Forelimb muscle (tissue), 1 donor: ENCODE measurements around the gene DNM1. TPM values are rescaled to one million over a fixed set of nuclear protein-coding genes. Genes with fewer than 3 reads are reported as not detected.

Source experiments
- DNase-seq: peaks from one replicate; pipeline ENCODE4 v3.0.0-alpha.2; 2013; ENCODE audit warnings: low read depth
- polyA plus RNA-seq: library from polyadenylated mRNA; unstranded; fragments of 120-200 nt; gene quantifications from one replicate; pipeline ENCODE4 v1.2.1, GENCODE V29; 2013; ENCODE audit not compliant: insufficient read length

DNM1 gene
- 53.3 TPM for polyA plus RNA-seq

GRCh38 chr9:128203024-128203706 is at the start of gene DNM1:
TSS of gene DNM1 (plus strand) at chr9:128203379. CDS start at chr9:128203471, 92 bp downstream.
- DNase-seq = no peak

GRCh38 chr9:128153947-128154695 is 49.1 kb upstream of the DNM1 start:
- DNase-seq = no peak

DNA sequence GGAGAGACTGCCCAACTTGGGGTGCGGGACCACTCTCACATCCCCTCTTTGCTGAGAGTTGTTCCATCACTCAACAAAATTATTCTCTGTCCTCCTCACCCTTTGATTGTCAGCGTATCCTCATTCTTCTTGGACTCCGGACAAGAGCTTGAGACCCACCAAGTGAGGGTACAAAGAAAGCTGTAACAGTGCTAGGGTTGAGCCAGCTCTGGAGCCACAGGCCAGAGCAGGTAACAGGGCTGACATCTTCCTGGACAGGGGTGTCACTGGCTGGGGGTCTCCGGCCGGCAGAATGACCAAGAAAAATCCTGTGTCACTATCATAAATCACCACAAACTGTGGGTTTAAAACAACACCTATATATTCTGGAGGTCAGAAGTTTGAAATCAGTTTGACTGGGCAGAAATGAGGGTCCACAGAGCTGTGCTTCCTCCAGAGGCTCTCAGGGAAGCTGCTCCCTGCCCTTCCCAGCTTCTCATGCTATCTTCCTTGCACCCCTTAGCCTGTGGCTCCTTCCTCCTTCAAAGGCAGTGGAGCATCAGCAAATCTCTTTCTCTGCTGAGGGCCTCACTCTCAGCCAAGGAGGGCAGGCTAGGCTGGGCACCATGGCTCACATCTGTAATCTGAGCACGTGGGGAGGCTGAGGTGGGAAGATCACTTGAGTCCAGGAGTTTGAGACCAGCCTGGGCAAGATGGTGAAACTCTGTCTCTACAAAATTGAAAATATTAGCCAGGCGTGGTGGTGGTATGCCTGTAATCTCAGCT is 47.3 kb upstream of the DNM1 start:
- DNase-seq = no peak

DNA sequence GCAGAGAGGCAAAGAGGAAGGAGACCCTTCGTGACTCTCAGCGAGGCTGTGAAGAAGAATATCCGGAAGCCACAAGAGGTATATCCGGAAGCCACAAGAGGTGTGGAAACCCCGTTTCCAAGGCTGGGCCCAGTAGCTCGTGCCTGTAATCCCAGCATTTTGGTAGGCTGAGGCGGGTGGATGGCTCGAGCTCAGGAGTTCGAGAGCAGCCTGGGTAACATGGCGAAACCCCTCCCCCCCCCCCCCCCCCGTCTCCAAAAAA is 43.7 kb upstream of the DNM1 start:
- DNase-seq = no peak

- DNase-seq = peak; percentile 62
These were observed 43.2 kb upstream of the DNM1 start, which contains the start of gene BBLN for GRCh38 chr9:128159784-128160602. TSS of gene BBLN (plus strand) at chr9:128160265. CDS start at chr9:128160408, 143 bp downstream.

DNA sequence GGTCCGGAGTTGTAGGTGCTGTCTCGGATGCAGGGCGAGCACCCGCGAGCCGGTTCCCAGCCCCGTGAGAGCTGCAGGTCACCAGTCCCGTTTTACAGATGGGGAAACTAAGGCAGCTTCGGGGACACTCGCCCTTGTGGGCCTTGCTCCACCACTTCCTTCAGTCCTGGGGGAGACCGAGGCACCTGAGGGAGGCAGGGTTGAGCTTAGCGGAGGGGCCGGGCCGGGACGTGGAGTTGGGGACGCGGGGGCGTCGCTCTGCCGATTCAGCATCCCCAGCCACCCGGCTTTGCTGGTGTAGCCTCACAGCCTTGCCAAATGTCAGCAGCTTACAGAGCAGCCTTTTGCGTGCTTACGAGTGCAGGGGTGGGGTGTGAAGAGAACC is 42.6 kb upstream of the DNM1 start:
- DNase-seq = no peak

GRCh38 chr9:128161215-128161902 is 41.8 kb upstream of the DNM1 start:
- DNase-seq = no peak

DNA sequence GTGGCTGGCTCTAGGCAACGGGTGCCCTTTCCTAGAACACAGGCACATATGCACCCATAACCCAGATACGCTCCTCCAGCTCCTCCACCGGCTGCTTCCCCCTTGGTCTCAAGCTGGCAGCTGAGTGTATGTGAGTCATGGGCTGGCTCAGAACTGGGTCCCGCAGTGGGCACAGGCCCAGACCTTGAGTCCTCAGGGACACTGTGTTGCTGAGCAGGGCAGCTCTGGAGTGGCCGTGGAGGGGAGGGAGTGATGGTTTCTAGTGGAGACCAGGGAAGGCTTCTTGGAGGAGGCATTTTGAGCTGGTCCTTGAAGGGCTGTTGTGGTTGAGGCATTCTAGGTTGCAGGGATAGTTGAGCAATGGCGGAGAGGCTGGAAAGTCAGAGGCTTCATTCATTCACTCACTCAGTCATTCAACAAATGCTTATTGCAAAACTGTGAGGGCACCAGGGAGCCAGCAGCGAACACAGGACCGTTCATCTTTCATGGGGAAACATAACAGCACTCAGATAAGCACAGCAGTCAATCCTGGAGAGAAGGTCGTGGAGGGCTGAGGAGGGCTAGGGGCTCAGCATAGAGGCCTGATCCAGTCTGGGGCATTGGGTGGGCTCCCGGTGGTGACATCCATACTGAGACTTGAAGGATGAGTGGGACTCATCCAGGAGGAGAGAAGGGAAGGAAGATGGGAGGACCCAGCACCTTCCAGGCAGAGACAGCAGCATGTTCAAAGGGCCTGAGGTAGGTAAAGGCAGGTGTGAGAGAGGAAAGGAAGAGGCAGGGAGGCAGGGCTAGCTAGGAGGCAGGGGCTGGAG is 40.8 kb upstream of the DNM1 start:
- no peak for DNase-seq

GRCh38 chr9:128163027-128163515 is 40.1 kb upstream of the DNM1 start:
- no peak for DNase-seq

GRCh38 chr9:128163523-128164306 is 39.5 kb upstream of the DNM1 start:
- DNase-seq = no peak

DNA sequence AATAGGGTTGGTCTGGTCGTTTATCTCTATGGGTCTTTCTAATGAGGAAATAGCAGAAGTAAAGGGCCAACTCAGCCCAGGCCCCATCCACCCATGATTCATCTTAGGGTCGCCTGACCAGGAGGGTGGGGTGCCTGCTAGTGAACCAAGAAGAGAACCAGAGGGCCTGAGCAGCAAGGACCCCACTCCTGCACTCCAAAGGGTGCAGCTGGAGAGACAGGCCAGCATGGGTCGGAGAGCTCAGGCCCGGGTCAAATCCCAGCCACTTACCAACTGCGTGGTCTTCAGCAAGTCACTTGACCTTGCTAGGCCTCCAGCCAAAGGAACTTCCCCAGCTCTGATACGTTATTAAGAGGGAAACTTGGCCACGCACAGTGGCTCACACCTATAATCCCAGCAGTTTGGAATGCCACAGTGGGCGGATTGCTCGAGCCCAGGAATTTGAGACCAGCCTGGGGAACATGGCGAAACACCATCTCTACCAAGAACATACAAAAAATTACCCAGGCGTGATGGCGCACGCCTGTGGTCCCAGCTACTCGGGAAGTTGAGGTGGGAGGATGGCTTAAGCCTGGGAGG is 38.8 kb upstream of the DNM1 start:
- no peak for DNase-seq

- no peak for DNase-seq
These were observed 37.0 kb upstream of the DNM1 start for GRCh38 chr9:128166169-128166568.

GRCh38 chr9:128167209-128167608 is 36.0 kb upstream of the DNM1 start:
- DNase-seq = no peak

- no peak for DNase-seq
These were observed 34.4 kb upstream of the DNM1 start for GRCh38 chr9:128168731-128169308.

GRCh38 chr9:128169492-128169891 is 33.7 kb upstream of the DNM1 start:
- no peak for DNase-seq

GRCh38 chr9:128169925-128170324 is 33.3 kb upstream of the DNM1 start:
- DNase-seq = no peak

DNA sequence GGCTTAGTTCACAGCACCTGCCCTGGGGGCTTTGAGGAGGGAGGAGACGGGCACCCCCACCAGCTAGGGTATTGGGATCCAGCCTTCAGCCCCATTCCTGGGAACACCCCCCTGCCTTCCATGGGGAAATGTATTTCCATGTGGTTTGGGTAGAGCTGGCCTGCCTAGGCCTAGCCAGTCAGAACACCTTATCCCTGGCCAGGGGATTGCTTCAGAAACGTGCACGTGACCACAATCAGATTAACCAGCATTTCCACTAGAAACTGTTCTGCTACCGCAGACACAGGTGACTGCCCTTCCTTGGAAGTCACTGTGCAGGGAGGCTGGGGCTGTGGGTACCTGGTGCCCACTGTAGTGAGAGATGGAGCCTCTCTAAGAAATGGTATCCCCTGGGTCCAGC is 29.1 kb upstream of the DNM1 start:
- DNase-seq = no peak

GRCh38 chr9:128175102-128175563 is 28.0 kb upstream of the DNM1 start:
- no peak for DNase-seq

- no peak for DNase-seq
These were observed 27.5 kb upstream of the DNM1 start for GRCh38 chr9:128175726-128176125.
